Measurements from ENCODE around the gene HSPH1.
"Not testable (repeated sequence)": the region's sequence is repeated elsewhere in the genome, so short reads cannot be mapped to it uniquely, and the experiment has no call there.

HSPH1 gene

DNA sequence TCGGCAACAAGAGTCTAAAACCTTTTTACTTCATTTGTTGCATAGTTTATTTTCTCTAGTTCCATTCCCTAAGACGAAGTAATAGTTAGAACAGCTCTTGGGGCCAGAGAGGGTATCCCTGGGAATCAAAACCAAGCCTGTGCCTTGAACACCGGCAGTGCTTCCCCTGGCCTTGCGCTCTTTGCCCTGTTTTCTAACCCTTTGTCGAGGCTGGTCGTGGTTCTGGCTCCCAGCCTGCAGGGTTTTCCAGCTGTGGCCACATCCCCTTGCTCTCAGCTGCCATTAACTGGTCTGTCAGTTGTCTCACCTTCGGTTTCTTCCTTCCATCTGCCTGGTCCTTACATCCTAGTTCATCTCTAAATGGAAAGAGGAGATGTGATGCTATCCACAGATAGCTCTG lies 61.0 kb downstream of the HSPH1 start:
- no peak for DNase-seq (ENCODE audit: low read depth in 2 of 2, low spot score in 1 of 2)

DNA sequence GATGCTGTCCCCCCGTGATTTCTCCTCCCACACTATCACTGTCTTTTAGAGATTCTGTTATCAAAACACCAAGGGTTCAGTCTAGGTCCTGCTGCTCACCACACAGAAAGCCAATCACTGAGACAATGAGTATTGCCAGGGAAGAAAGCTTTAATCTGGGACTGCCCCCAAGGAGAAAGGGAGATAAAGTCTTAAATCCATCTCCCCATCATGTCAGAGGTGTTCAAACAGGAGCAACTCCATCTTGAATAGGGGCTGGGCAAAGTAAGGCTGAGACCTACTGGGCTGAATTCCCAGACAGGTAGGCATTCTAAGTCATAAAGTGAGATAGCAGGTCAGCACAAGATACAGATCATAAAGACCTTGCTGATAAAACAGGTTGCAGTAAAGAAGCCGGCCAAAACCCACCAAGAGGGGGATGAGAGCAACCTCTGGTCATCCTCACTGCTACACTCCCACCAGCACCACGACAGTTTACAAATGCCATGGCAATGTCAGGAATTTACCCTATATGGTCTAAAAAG lies 63.7 kb downstream of the HSPH1 start:
- not testable (repeated sequence) for DNase-seq (ENCODE audit: low read depth in 2 of 2, low spot score in 1 of 2)

DNA sequence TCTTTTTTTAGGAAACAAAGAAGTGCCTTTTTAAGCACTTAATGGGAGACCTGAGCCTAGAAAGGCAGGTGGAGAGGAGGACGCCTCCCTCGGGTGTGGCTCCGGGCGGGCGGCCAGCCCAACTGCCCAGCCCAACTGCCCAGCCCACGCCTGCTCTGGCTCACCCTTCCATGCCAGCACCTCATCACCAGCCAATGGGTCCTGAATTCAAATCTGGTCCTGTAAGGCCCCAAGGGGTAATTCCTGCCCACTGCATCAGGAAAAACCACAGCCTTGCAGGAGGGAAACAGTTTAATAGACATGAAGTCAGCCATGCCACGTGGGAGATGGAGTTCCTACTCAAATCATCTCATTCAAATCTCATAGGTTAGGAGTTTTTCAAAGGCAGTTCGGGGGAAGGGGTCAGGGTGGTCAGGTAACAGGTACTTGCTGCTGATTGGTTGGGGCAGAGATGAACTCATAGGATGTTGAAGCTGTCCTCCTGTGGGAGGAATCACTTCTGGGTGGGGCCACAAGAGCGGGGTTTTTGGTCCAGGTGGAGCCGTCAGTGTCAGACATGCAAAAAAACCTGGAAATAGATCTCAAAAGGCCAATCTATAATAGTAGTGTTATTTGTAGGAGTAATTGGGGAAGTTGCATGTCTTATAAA lies 64.9 kb downstream of the HSPH1 start:
- DNase-seq (ENCODE audit: low read depth in 2 of 2, low spot score in 1 of 2): no peak

DNA sequence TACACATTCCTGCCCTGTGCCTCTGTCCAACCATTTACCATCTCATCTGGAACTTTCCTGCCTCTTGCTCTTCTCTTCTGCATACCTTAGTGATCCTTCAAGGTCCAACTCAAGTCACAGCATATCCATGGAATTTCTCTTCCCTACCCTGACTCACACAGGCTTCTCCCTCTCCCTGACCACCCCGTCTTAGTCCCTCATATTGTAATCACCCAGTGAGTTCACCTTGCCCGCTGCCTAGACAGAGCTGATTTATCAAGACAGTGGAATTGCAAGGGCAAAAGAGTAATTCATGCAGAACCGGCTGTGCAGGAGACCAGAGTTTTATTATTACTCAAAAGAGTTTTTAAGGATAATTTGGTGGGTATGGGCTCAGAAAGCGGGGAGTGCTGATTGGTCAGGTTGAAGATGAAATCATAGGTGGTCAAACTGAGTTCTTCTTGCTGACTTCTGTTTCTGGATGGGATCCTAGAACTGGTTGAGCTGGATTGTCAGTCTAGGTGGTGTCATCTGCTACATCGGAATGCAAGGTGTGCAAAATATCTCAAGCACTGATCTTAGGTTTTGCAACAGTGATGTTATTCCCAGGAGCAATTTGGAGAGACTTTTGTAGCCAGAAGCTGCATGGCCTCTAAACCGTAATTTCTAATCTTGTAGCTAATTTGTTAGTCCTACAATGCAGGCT lies 67.2 kb downstream of the HSPH1 start:
- DNase-seq (ENCODE audit: low read depth in 2 of 2, low spot score in 1 of 2): no peak

DNA sequence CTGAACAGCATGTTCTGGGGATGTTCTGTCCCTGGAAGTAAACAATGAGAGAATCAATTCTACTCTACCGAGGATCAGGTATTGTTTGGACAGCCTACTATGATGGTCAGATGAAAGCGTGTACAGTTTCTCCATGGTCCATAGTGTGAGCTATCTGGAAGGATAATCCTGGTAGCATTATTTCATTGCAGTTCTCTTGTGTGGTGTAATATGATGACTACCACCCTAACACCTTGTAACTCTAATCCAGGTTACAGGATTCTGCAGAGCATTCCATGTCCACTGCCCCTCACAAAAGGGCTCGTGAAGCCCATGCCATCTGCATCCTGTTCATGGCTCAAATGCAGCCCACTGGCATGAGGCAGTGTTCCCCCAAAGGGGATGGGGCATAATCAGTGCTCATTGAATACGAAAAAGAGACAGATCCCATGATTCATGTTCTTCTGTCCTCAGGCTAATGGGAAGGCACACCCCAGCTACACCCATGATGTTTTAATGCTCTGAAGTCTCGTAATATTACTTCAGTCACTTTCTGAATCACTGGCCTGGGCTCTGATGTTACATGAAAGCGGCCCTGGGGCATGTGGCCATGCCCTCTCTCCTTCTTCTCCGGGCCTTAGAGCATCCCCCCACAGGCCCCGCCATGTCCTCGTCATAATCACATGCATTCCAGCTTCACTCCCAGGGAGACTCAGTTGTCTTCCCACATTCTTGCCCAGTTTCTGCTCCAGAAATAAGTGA lies 68.4 kb downstream of the HSPH1 start:
- DNase-seq (ENCODE audit: low read depth in 2 of 2, low spot score in 1 of 2): no peak

DNA sequence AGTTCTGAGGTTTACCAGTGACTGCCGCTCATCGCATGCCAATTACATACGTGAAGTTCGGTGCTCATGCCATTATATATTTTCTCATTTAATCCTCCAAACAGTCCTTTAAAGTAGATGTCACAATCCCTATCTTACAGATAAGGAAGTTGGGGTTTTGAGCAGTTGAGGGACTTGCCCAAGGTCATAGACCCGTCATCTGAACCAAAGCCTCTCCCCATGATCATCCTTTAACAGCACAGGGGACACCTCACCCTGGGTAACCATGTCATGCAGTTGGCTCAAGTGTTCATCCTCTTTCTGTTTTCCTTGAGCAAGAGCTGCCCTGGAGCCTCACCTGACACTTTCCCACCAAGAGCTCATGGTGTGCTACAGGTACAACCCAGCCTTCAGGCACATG lies 69.1 kb downstream of the HSPH1 start:
- no peak for DNase-seq (ENCODE audit: low read depth in 2 of 2, low spot score in 1 of 2)

DNA sequence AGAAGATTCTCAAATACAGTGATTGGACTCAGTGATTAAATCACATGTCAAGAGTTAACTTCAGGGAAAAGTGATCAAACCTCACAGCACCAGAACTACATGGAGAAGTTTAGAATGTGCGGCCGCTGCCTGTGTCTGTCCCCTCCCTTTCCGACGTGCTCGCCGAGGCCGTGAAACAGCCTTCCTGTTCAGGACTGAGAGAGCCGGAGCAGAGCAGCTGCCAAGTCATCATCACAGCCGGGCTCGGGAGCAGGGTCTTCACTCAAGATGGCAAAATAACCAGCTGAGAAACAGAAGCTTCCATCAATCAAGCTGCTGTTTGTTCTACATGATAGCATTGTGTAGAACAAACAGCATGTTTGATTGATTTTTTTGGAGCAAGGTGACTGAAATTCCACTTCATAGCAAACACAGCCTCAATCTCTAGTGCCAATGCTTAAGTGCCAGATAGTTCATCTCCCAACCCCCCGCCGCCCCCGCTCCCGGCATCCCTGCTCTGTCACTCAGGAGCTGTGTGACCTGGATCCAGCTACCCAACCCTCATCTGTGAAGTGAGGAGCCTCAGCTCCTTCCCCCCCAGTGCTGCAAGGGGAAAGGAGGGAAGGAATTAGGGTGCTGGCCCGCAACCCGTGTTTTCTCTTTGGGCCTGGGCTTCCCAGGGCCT lies 70.6 kb downstream of the HSPH1 start:
- no peak for DNase-seq (ENCODE audit: low read depth in 2 of 2, low spot score in 1 of 2)

DNA sequence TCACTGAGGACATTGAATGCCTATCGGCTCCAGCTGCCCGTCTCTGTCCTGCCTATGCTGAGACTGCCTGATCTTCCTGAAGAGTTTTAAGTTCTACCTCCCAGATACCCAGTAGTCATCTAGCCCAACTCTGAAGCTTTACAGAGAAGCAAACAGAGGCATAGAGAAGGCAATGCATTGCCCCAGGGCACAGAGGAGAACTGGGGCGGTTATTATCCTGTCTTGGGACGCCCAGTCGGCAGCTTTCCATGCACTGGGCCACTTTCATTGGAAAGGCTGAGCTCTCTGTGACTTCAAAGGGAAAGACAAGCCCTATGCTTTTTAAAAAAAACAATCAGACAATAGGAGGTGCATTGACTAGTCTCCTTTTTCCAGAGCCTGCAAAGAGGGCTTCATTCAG lies 71.6 kb downstream of the HSPH1 start:
- DNase-seq (ENCODE audit: low read depth in 2 of 2, low spot score in 1 of 2): no peak

DNA sequence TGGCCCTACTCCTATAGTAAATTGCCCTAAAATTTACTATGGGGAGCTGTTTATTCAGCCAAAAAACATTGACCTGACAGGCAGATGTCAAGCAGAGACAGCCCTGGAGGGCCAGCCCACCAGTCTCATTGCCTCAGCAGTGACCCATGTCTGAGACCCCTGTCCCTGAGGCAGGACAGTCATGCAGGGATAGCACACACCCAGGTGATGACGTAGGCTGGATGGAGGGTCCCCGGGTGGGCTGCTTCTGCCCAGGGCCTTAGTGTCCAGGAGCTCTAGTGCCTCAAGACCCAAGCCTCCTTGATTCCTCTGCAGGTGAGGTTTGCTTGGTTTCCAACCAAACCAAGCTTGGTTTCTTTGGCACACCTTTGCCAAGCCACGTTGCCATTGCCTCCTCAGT lies 72.1 kb downstream of the HSPH1 start:
- no peak for DNase-seq (ENCODE audit: low read depth in 2 of 2, low spot score in 1 of 2)

DNA sequence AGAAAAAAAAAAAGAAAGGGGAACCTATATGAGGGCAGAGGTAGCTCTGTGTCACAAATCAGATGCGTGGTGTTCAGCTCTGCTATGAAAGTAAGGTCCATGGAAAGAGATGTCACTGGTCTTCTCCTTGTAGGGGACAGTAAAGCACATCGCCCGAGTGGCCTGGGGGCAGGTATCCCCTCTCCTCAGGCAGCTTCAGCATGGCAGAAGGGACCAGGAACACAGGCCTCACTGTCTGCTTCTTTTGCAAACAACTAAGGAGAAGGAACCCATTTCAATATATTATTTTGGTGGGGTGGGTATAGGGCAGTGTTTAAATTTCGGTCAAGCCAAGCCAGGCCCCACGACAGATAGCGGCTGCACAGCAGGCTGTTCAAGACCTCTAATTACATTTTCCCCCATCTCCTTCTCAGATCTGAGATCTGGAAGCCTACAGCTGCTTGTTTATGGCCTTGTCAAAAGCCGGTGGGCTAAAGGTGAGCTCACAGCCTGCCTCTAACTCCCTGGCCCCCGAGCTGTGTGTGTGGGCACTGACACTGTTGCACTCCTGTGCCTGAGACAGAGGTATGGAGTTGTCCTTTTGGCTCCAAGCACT lies 72.8 kb downstream of the HSPH1 start:
- no peak for DNase-seq (ENCODE audit: low read depth in 2 of 2, low spot score in 1 of 2)
